T-helper 2 cell treated with Interferon-gamma antibody and Interleukin-4, amounts not matched to agents 5 μg/mL and 100 μg/mL, for 36 hours (primary cell): ENCODE measurements around the gene FBLN7.

Experiments
- DNase-seq: peaks from one replicate; pipeline ENCODE4 v3.0.0; 2021; ENCODE audit warnings: low spot score
- H3K27ac Mint-ChIP-seq: one replicate; pipeline ENCODE4 v1.8.0; 2021; ENCODE audit warnings: mild to moderate bottlenecking, mixed read lengths
- H3K27me3 Mint-ChIP-seq: one replicate; pipeline ENCODE4 v1.8.0; 2021; ENCODE audit warnings: low read depth, mixed read lengths
- H3K36me3 Mint-ChIP-seq: one replicate; pipeline ENCODE4 v1.8.0; 2021; ENCODE audit warnings: low read depth, mixed read lengths
- H3K4me1 Mint-ChIP-seq: one replicate; pipeline ENCODE4 v1.8.0; 2021; ENCODE audit warnings: low read depth, mixed read lengths
- H3K4me3 Mint-ChIP-seq: one replicate; pipeline ENCODE4 v1.8.0; 2022; ENCODE audit warnings: mild to moderate bottlenecking, moderate library complexity, mixed read lengths
- H3K9me3 Mint-ChIP-seq: one replicate; pipeline ENCODE4 v1.8.0; 2021; ENCODE audit warnings: mixed read lengths

FBLN7 gene

DNA sequence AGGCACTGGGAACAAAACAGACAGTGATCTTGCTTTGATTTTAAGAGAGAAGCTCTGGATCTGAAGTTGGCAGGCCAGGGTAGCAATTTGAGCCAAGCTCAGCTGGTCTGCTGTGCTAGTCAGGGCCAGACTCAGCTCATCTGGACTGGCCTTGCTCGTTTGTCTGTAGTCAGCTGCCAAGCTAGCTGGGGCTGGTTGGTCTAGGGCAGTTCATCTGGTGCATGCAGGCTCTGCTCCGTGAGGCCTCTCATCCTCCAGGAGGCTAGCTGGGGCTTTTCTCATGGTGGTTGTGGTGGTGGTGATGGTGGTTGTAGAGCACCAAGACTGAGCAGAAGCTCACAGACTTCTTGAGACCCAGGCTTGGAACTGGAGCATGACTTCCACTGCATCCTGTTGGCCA, 10.3 kb downstream of the FBLN7 start:
- no peaks in the 10 kb centered on the region for H3K4me1 Mint-ChIP-seq
- H3K36me3 Mint-ChIP-seq: no peaks in the 10 kb centered on the region
- H3K4me3 Mint-ChIP-seq: no peak overlapping the region
- H3K27ac Mint-ChIP-seq: no peak overlapping the region
- no peak for DNase-seq
- H3K27me3 Mint-ChIP-seq: no peaks in the 10 kb centered on the region
- no peaks in the 10 kb centered on the region for H3K9me3 Mint-ChIP-seq

DNA sequence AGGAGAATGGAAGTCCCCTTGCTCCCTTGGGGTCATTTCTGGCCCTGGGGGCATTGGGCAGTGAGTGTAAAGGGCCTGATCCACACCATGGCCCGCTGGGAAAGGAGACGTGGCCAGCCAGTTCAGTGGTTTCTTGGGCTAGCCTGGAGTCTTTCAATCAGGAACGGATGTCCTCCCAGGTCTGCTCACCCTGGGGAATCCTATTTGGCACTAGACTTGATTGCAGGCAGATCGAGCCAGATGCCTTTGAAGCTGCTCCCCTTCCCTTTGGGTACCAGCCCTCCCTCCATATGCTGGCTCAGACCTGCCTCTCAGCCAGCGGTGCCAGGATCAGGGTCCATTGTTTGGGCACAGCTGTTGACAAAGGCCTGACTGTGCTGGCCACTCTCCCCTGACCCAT, 11.0 kb downstream of the FBLN7 start:
- Mint-ChIP-seq H3K27me3 (no peaks in the 10 kb centered on the region), H3K27ac (no peak overlapping the region), H3K4me1 (no peaks in the 10 kb centered on the region), H3K36me3 (no peaks in the 10 kb centered on the region), H3K4me3 (no peak overlapping the region), H3K9me3 (no peaks in the 10 kb centered on the region)
- no peak for DNase-seq

GRCh38 chr2:112149866-112150435, 11.8 kb downstream of the FBLN7 start:
- Mint-ChIP-seq H3K27ac (no peak overlapping the region), H3K36me3 (no peaks in the 10 kb centered on the region), H3K4me3 (no peak overlapping the region), H3K4me1 (no peaks in the 10 kb centered on the region), H3K27me3 (no peaks in the 10 kb centered on the region), H3K9me3 (no peaks in the 10 kb centered on the region)
- no peak for DNase-seq

- Mint-ChIP-seq H3K27ac (no peak overlapping the region), H3K36me3 (no peaks in the 10 kb centered on the region), H3K27me3 (no peaks in the 10 kb centered on the region), H3K4me3 (no peak overlapping the region), H3K4me1 (peaks cover 4% of the 10 kb centered on the region), H3K9me3 (no peaks in the 10 kb centered on the region)
- DNase-seq: no peak
Measured at GRCh38 chr2:112150447-112150846, 12.3 kb downstream of the FBLN7 start.

GRCh38 chr2:112150851-112151250, 12.7 kb downstream of the FBLN7 start:
- Mint-ChIP-seq H3K4me1 (peaks cover 8% of the 10 kb centered on the region), H3K4me3 (no peak overlapping the region), H3K9me3 (no peaks in the 10 kb centered on the region), H3K27me3 (no peaks in the 10 kb centered on the region), H3K27ac (no peak overlapping the region), H3K36me3 (no peaks in the 10 kb centered on the region)
- no peak for DNase-seq

GRCh38 chr2:112151271-112151670, 13.1 kb downstream of the FBLN7 start:
- Mint-ChIP-seq H3K27ac (no peak overlapping the region), H3K9me3 (no peaks in the 10 kb centered on the region), H3K27me3 (no peaks in the 10 kb centered on the region), H3K36me3 (no peaks in the 10 kb centered on the region), H3K4me3 (no peak overlapping the region), H3K4me1 (peaks cover 12% of the 10 kb centered on the region)
- no peak for DNase-seq

- H3K9me3 Mint-ChIP-seq: no peaks in the 10 kb centered on the region
- H3K4me1 Mint-ChIP-seq: peaks cover 18% of the 10 kb centered on the region
- no peaks in the 10 kb centered on the region for H3K36me3 Mint-ChIP-seq
- no peak overlapping the region for H3K4me3 Mint-ChIP-seq
- H3K27ac Mint-ChIP-seq: no peak overlapping the region
- no peak for DNase-seq
- no peaks in the 10 kb centered on the region for H3K27me3 Mint-ChIP-seq
Measured at GRCh38 chr2:112151701-112152440, 13.7 kb downstream of the FBLN7 start.

DNA sequence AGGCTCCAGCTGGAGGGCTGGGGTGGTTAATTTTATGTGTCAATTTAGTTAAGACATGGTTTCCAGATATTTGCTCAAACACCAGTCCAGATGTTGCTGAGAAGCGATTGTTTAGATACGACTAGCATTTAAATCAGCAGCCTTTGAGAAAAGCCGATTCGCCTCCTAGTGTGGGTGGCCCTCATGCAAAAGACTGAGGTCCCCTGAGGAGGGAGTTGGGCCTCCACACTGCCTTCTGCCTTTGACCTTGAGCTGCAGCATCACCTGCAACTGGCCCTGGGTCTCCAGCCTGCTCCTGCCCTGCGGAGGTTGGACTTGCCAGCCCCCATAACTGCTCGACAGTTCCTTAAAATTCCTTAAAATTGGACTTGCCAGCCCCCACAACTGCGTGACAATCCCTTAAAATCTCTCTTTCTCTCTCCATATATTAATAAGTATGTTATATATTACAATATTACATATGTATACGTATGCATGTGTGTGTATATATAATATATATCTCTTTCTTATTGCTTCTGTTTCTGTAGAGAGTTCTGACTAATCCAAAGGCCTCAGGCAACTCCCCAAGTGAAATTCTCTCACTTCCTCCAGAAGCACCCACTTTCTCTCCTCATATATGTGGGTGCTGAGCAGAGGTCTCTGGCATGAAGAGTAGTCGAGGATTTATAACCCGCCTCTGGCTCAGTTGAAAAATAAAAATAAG, 14.4 kb downstream of the FBLN7 start:
- Mint-ChIP-seq H3K9me3 (no peaks in the 10 kb centered on the region), H3K27me3 (no peaks in the 10 kb centered on the region), H3K36me3 (no peaks in the 10 kb centered on the region), H3K4me1 (peaks cover 18% of the 10 kb centered on the region), H3K4me3 (no peak overlapping the region), H3K27ac (no peak overlapping the region)
- DNase-seq: no peak

DNA sequence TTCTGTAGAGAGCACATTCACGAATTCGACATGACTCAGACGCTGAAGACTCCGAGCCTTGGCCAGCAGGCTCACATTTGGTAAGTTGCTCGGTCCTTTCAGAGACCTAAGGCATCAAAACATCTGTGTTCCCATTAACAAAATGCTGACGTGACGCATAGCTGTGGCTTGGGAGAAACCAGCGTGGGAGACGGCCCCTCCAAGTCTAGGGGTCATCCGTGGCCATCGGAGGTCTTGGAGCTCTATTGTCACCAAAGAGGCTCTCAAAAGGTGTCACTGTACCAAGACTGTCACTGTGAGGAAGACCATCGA, 14.9 kb downstream of the FBLN7 start:
- no peaks in the 10 kb centered on the region for H3K36me3 Mint-ChIP-seq
- H3K27me3 Mint-ChIP-seq: no peaks in the 10 kb centered on the region
- H3K9me3 Mint-ChIP-seq: no peaks in the 10 kb centered on the region
- H3K27ac Mint-ChIP-seq: no peak overlapping the region
- H3K4me1 Mint-ChIP-seq: peaks cover 18% of the 10 kb centered on the region
- H3K4me3 Mint-ChIP-seq: no peak overlapping the region
- DNase-seq: no peak

DNA sequence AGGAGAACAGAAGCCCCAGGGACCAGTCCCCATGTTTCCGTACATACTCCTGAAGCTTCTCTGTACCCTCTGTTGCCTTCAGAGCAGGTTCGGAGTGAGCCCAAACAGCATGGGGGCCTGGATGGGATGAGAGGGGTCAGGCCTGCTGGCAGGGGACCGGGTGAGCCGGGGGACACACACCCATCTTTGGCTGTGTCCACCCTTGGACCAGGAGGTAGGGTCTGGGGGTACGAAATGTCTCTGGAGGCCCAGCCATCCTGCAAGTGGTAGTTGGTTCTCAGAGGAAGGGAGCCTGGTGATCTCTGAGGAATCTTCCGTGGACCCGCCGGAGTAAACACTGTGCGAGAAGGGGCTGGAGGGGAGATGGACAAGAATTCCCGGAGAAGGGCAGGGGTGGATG, 15.3 kb downstream of the FBLN7 start:
- Mint-ChIP-seq H3K4me1 (peaks cover 18% of the 10 kb centered on the region), H3K27me3 (no peaks in the 10 kb centered on the region), H3K36me3 (no peaks in the 10 kb centered on the region), H3K27ac (no peak overlapping the region), H3K9me3 (no peaks in the 10 kb centered on the region), H3K4me3 (no peak overlapping the region)
- no peak for DNase-seq

GRCh38 chr2:112154246-112155117, 16.3 kb downstream of the FBLN7 start:
- H3K4me3 Mint-ChIP-seq: no peak overlapping the region
- peak overlapping the region; percentile 15 for H3K27ac Mint-ChIP-seq
- H3K36me3 Mint-ChIP-seq: no peaks in the 10 kb centered on the region
- no peak for DNase-seq
- H3K9me3 Mint-ChIP-seq: no peaks in the 10 kb centered on the region
- peaks cover 18% of the 10 kb centered on the region for H3K4me1 Mint-ChIP-seq
- no peaks in the 10 kb centered on the region for H3K27me3 Mint-ChIP-seq

GRCh38 chr2:112155331-112156151, 17.4 kb downstream of the FBLN7 start:
- no peak for DNase-seq
- peaks cover 21% of the 10 kb centered on the region for H3K4me1 Mint-ChIP-seq
- no peaks in the 10 kb centered on the region for H3K27me3 Mint-ChIP-seq
- peak overlapping the region; percentile 68 for H3K27ac Mint-ChIP-seq
- no peaks in the 10 kb centered on the region for H3K9me3 Mint-ChIP-seq
- H3K4me3 Mint-ChIP-seq: peak overlapping the region; percentile 50
- H3K36me3 Mint-ChIP-seq: no peaks in the 10 kb centered on the region

- H3K9me3 Mint-ChIP-seq: no peaks in the 10 kb centered on the region
- H3K4me1 Mint-ChIP-seq: peaks cover 21% of the 10 kb centered on the region
- H3K27me3 Mint-ChIP-seq: no peaks in the 10 kb centered on the region
- DNase-seq: peak; percentile 44
- no peaks in the 10 kb centered on the region for H3K36me3 Mint-ChIP-seq
- peak overlapping the region; percentile 50 for H3K4me3 Mint-ChIP-seq
- H3K27ac Mint-ChIP-seq: peak overlapping the region; percentile 68
Measured at GRCh38 chr2:112156152-112156986, 18.2 kb downstream of the FBLN7 start.
